DMS114 treated with DMSO at 0.1 percent for 48 hours (cell line): ENCODE data around the gene TRAF3IP1.

Experiments
- DNase-seq: peaks from one replicate; lab custom pipeline; 2025; ENCODE audit not compliant: unreplicated experiment; lab: John Stamatoyannopoulos, UW

Gene TRAF3IP1

GRCh38 chr2:238423561-238424312 is 103.4 kb downstream of the TRAF3IP1 start:
- DNase-seq, result no peak

GRCh38 chr2:238424313-238424700 is 104.0 kb downstream of the TRAF3IP1 start:
- no peak for DNase-seq

GRCh38 chr2:238425505-238425978 is 105.2 kb downstream of the TRAF3IP1 start:
- DNase-seq, result no peak

- no peak for DNase-seq
Observed at GRCh38 chr2:238425979-238426567, 105.8 kb downstream of the TRAF3IP1 start.

GRCh38 chr2:238426568-238427434 is 106.5 kb downstream of the TRAF3IP1 start, which contains the start of gene ASB1:
ASB1 (plus strand) TSS chr2:238426927; CDS start chr2:238427071, 144 bp downstream.
- peak; percentile 50 for DNase-seq

GRCh38 chr2:238427435-238428162 is 107.3 kb downstream of the TRAF3IP1 start:
- DNase-seq, result no peak

GRCh38 chr2:238428866-238429265 is 108.5 kb downstream of the TRAF3IP1 start:
- no peak for DNase-seq

- no peak for DNase-seq
Observed at GRCh38 chr2:238430781-238431180, 110.5 kb downstream of the TRAF3IP1 start.

GRCh38 chr2:238431456-238431855 is 111.1 kb downstream of the TRAF3IP1 start:
- no peak for DNase-seq

GRCh38 chr2:238433300-238433915 is 113.1 kb downstream of the TRAF3IP1 start:
- DNase-seq, result no peak

- DNase-seq, result no peak
Observed at GRCh38 chr2:238433941-238434845, 113.9 kb downstream of the TRAF3IP1 start.

- no peak for DNase-seq
Observed at GRCh38 chr2:238434846-238435751, 114.8 kb downstream of the TRAF3IP1 start.

GRCh38 chr2:238435752-238436096 is 115.4 kb downstream of the TRAF3IP1 start:
- no peak for DNase-seq

- no peak for DNase-seq
Observed at GRCh38 chr2:238438856-238439849, 118.8 kb downstream of the TRAF3IP1 start.

GRCh38 chr2:238439917-238440316 is 119.6 kb downstream of the TRAF3IP1 start:
- no peak for DNase-seq

- DNase-seq, result no peak
Observed at GRCh38 chr2:238440331-238440730, 120.0 kb downstream of the TRAF3IP1 start.

- no peak for DNase-seq
Observed at GRCh38 chr2:238440767-238441166, 120.4 kb downstream of the TRAF3IP1 start.
